NK-92 (cell line): Measurements from ENCODE around the gene NR5A1.

Source experiments
- DNase-seq: peaks from one replicate; lab custom pipeline; 2025; ENCODE audit not compliant: unreplicated experiment; lab: John Stamatoyannopoulos, UW

The NR5A1 gene

GRCh38 chr9:124506931-124507879 is at the start of gene NR5A1:
NR5A1 (minus strand) TSS chr9:124507399; CDS start chr9:124503395, 4,004 bp downstream.
- DNase-seq = no peak

- no peak for DNase-seq
Observed at GRCh38 chr9:124555043-124555442, 47.8 kb upstream of the NR5A1 start.

- DNase-seq = no peak
Observed at GRCh38 chr9:124553738-124554137, 46.5 kb upstream of the NR5A1 start.

- no peak for DNase-seq
Observed at GRCh38 chr9:124552273-124552605, 45.0 kb upstream of the NR5A1 start.

DNA sequence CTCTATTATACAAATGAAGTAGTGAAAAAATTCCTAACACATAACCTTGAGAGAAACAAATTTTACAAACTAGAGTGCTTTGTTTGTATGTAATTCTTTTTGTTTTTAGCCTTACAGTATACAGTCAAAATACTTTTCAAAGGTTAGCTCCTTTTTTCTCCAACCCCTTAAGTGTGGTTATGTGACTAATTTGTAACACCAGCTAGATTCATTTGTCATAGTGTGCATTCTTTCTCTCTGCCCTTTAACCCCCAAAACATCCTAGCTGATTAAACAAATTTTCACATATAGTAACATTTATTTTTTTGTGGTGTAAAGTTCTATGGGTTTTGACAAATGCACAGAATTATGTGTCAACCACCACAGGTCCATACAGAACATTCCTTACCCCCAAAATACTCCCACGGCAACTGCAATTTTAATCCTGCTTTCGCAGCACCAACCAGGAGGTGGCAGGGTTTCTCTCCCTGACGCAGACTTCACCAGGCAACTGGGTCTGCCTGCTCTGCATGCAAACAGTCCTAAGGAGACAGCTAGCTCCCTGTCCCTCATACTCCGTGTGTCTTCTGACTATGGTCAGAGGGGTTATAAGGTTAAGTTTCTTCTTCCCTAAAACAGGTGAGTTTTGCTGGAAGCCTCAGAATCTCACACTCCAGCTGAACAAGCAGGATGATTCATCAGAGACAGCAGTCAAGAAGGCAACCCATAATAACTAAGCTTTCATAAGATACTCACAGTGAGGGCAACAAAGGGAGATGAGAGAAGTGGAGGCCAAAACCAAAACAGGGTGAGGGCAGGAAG is 44.5 kb upstream of the NR5A1 start:
- DNase-seq = no peak

DNA sequence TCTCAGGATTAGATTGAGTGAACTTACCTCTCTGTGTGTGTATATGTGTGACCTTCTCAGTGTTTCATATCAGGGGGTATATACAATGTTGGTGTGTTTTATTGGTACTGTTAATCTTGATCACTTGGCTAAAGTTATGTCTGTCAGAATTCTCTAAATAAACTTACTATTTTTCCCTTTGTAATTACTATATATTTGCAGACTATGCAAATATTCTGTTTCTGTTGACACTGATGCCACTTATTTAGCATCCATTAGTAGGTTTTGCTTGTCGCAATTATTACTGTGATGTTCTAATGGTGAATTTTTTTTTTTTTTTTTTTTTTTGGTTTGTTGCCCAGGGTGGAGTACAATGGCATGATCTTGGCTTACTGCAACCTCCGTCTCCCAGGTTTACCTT is 42.9 kb upstream of the NR5A1 start:
- DNase-seq = no peak

- DNase-seq = no peak
Observed at GRCh38 chr9:124549016-124549415, 41.8 kb upstream of the NR5A1 start.

- DNase-seq = no peak
Observed at GRCh38 chr9:124544535-124544934, 37.3 kb upstream of the NR5A1 start.

GRCh38 chr9:124541824-124542223 is 34.6 kb upstream of the NR5A1 start:
- no peak for DNase-seq

DNA sequence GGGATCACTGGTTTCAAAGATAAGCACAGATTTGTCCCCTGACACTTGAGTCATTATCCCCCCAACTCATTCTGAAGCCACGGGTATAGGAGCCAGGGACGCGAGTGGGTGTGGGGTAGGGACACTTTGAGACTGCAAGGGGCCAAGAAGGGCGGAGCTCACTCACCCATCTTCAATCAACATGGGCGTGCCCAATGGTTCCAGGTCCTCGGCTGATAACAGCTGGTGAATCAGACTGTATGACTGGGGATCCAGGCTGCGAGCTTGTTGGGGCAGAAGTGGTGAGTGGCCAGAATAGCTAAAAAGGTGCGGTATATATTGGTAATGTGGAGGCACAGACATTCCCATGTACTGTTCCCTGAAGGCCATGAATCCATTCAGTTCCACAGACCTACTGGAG is 30.7 kb upstream of the NR5A1 start:
- no peak for DNase-seq

GRCh38 chr9:124535846-124536245 is 28.6 kb upstream of the NR5A1 start:
- no peak for DNase-seq

GRCh38 chr9:124532897-124533296 is 25.7 kb upstream of the NR5A1 start:
- DNase-seq = no peak

- no peak for DNase-seq
Observed at GRCh38 chr9:124531115-124531514, 23.9 kb upstream of the NR5A1 start.

DNA sequence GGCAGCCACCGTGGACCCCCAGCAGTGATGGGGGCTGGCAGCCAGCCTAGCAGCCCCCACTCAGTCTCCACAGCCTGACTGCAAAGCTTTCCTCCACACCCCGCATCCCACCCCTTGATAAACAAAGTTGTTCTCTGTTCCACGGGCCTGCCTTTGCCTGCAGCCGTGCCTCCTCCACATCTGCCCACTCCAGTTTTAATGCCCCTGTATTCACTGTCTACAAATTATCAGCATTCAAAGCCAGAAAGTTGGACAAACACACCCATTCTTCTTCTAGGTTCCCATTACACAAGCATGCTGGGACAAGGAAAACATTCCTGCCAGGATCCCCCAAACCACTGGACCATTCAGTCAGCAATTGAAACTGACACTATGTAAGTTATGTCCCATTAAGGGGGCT is 23.0 kb upstream of the NR5A1 start:
- DNase-seq = no peak

DNA sequence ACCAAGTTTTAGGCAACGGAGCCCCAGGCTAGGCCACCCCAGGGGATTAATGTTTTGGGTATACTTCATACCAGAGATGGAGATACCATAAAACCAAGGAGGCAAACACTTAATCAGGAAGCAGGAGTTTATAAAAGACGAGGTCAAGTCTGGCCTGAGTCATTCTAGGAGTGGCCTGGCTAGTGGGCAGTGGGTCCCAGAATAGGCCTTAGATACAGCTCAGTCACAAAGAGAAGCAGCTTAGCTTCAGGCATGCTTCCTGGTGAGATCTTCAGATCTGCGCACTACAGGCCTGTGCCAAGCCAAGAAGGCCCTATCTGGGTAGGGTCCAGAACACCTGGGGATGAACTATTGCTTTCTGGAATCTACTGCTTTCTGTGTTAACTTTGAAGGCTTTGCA is 20.6 kb upstream of the NR5A1 start:
- DNase-seq = no peak

DNA sequence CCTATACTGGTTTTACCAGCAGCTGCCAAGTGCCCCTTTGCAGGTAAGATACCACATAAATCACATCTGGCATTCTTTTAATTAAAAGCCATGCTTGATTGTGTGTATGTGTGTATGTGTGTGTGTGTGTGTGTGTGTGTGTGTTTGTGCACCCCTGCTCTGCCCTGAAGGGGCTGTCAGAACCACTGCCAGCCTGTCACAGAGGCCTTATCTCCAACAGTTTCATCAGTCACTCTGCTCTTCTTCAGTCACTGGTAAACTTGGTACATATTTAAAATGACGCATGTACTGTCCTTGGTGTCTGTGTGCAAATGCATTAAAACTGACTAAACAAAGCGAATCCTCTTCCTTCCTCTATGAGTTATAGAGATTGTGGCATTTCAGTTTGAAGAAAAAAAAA is 19.0 kb upstream of the NR5A1 start:
- no peak for DNase-seq

GRCh38 chr9:124522121-124523098 is 15.2 kb upstream of the NR5A1 start:
- no peak for DNase-seq

DNA sequence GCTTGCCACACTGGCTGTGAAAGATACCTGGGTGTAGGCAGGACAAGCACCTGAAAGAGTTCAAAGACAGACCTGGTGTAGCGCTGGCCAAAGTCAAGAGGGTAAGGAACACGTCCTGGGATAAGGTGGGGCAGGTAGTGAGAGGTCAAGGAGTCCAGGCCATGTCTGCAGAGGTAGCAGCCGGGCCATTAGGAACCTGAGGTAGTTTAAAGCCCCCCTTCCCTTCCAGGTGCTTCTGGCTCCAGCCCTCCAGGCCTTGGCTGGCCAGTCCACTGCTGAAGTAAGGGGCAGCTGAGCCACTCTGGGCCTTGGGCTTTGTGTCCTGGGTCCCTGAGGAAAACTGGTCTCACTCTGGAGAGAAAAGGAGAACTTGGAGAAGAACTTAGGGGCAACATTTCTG is 13.9 kb upstream of the NR5A1 start:
- DNase-seq = no peak

GRCh38 chr9:124520206-124520596 is 13.0 kb upstream of the NR5A1 start:
- DNase-seq = no peak

DNA sequence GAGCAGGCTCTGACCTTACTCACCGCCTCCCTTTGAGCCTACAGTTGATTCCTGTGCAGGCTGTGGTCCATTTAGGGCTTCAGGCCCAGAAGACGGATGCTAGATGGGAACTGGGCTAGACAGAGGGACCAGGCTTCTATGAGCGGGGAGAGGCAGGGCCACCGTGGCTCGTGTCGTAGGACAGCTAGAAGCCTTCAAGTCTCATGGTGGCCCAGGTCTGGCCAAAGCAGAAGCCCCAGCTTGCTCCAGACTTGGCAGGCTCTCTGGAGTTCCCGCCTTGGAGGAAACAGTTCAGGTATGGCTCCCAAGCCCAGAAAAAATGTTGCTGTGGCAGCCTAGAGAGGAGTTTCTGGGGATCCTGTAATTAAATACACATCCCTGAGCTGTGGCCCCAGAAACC is 10.9 kb upstream of the NR5A1 start:
- DNase-seq = no peak

GRCh38 chr9:124517600-124517999 is 10.4 kb upstream of the NR5A1 start:
- no peak for DNase-seq
